ENCODE results near the gene RUSC2.

DNA sequence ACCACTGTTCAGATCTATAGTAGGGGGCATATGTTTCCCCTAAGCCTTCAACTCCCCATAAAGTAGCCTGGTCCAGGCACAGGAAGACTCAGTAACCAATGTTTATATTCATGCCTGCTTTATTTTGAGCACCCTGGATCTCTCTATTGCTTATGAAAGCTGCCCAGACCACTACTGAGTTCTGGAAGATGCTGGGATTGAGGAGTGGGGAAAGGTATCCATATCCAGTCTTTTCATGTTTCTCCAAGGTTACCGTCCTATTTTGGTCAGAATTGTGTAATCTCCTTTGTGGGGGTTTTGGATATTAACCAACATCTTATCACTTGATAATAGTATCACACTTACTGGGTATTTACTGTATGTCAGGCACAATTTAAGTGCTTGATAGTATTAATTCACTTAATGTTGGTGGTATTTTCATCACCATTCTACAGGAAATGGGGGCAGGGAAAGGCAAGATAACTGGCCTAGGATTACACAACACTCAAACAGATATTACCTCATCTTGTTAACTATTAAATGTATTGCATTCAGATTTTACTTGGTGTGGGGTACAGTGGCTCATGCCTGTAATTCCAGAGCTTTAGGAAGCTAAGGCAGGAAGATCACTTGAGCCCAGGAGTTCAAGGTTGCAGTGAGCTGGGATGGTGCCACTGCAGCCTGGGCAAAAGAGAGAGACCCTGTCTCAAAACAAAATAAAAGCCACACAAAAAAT, 36.3 kb downstream of the RUSC2 start:
- TF ChIP-seq EZH2 (IDR thresholded peaks at IDR 0.05; ENCODE audit: borderline replicate concordance, insufficient read depth, low read depth, low read length, poor library complexity, severe bottlenecking) (no peak), CTCF (IDR thresholded peaks at IDR 0.05) (no peak)

Measured in B cell (primary cell).